GM18502 (cell line): ENCODE measurements around the gene PDGFA.

Source experiments
- ATAC-seq: cut with Tn5 transposase; IDR thresholded peaks from one replicate; pipeline ENCODE4 v1.9.1; 2021; ENCODE audit warnings: mild to moderate bottlenecking; ENCODE audit not compliant: unreplicated experiment, poor library complexity

Gene PDGFA

DNA sequence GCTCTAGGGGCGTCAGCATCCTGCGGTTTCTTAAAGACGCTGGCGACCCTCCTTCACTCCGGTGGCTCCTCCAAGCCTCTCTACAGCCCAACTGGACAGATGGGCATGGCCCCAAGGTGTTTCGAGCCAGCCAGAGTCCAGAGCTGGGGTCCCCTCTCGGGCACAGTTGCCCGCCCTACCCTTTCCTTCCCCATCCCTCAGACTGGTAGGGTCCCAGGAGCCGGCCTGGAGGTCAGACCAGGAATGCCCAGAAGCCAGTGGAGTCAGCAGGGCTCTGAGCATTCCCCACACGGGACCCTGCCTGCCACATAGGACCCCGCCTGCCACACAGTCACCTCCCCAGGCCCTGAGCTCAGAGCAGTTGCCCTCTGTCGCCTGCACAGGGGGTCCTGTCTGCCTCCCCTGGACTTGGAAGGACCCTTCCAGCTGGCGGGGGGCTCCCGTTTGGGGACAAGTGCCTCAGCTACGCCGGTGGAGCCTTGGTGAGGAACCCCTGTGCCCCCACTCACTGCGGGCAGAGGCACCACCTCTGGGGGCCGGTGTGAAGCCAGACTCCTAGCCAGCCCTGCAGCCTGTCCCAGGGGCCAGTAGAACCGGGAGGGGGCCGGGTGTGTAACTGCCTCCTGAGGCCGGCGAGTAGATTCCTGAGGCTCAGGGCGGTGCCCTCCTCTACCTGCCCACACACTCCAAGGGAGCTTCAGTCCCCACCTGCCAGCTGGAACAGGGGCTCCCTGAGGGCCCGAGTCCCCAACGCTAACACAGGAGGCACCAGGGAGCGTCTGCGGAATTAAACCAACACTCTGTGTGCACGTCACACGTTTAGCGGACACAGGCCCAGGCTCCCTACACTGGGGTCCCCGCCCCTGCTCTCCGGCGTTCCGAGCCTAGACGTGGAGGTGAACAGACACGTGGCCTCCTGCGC, 19.4 kb upstream of the PDGFA start:
- ATAC-seq, result no peak

GRCh38 chr7:537911-538634, 18.4 kb upstream of the PDGFA start:
- no peak for ATAC-seq

DNA sequence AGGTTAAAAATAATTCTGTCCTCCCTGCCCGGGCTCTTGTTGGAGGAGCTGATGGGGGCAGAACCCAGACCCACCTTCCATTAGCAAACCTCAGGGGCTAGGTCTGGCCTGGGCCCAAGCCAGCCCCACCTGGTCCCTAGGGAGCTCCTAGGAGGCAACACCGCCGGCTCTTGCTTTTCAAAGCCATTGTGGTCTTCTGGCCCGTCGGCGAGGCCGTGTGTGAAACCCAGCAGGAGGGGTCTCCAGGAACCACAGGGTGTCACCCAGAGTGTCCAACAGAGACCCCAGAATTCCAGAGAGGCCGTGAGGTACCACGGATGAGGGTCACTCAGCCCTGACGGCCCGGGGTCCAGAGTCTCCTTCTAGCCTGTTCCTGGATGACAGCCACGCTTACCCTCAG, 16.6 kb upstream of the PDGFA start:
- ATAC-seq, result no peak

DNA sequence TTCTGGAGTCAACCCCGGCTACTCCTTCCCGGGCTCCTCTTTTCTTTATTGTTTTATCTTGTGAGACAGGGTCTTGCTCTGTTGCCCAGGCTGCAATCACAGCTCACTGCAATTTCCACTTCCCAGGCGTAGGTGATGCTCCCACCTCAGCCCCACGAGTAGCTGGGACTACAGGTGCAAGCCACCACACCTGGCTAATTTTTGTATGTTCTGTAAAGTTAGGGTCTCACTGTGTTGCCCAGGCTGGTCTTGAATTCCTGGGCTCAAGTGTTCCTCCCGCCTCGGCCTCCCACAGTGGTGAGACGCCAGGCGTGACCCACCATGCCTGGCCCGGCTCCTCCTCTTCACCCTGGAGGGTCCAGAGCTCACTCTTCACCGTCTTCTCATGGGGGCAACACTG, 15.3 kb upstream of the PDGFA start:
- no peak for ATAC-seq

GRCh38 chr7:534075-534474, 14.4 kb upstream of the PDGFA start:
- ATAC-seq, result no peak

DNA sequence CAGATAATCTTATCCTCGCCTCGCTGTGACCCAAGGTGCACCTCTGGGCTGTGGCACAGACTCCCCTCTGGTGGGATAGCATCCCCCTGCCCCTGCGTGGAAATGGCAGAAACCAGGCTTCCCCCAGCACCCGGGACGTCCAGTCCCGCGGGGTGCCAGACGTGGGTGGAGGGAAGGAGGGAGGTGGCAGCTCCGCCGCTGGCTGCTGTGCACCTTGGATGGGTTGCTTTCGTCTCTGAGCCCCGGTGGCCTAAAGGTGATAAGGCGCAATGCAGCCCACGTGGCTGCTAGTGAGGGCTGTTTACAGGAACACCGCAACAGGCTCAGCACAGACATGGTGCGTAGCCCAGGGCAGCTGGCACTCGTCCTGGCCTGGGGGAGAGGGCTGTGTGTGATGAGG, 13.6 kb upstream of the PDGFA start:
- no peak for ATAC-seq

DNA sequence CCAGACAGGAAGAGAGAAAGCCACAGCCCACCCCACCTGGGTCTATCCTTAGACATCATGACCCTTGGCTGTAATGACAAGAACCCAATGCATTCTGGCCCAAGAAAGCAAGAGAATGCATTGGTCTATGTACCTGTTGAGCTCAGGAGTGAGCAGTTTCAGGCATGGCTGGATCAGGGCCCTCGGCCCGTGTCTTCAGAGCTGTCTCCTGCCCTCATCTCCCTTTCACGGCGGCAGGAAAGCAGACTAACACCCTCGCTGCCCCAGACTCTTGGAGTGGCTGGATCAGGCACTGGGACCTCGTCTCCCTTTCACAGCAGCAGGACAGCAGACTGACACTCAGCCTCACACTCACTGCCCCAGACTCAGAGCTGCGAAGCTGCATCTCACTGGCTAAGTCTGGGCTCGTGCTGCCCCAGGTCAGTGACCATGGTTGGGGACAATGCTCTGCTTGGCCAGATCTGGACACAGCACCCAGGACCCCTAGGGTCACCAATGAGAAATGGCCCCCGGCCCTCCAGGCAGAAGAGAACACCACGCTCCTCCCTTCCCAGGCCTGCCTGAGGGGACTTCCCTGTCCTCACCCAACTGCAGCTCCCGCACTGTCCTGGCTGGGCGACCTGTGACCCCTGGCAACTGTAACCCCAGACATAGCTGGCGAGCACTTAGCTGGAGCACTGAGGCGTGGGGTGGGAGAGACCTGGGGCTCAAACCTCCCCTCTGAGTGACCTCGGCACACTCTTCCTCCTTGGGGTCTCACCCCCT, 12.9 kb upstream of the PDGFA start:
- ATAC-seq, result no peak

GRCh38 chr7:531777-532176, 12.1 kb upstream of the PDGFA start:
- no peak for ATAC-seq

GRCh38 chr7:528451-528850, 8.8 kb upstream of the PDGFA start:
- ATAC-seq, result no peak

DNA sequence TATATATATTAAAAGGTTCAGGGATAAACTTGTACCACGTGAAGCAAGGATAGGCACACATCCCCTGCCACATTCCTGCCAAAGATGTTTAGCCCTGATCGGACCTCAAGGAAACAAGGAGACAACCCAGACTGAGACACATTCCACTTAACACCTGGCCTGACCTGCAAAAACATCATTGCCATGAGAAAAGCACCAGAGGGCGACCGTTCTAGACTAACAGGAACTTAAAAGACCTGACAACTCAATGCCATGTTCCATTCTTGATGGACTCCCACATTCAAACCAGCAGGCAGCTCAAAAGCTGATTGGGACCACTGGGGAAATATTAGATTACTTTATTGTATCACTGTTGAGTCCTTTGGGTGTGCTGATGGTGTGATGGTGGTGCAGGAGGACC, 8.1 kb upstream of the PDGFA start:
- ATAC-seq, result no peak

DNA sequence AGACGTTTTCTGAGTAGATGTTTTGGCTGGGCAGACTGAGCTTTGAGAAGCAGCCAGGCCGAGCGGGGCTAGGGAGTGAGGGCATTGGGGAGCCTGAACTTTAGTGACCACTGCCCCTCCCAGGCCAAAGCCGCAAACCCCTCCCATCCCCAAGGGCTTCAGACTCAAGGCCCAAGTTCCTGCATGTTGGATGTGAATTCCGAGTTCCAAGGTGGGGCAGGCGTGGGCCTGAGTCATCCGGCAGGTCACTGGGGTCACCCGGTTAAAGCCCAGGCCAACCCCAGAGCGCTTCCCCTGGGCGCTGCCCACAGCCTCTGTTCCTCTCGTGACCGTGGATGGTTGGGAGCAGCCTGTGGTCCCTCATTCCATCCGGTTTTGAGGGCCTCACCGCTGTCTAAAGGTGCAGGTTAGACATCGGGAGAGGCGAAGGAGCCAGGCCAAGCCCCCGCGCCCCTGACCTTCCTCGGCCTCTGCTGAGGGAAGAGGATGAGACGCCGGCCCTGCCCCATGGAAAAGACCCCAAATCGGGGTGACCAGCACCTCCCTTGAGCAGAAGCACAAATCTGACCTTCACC, 6.9 kb upstream of the PDGFA start:
- no peak for ATAC-seq

DNA sequence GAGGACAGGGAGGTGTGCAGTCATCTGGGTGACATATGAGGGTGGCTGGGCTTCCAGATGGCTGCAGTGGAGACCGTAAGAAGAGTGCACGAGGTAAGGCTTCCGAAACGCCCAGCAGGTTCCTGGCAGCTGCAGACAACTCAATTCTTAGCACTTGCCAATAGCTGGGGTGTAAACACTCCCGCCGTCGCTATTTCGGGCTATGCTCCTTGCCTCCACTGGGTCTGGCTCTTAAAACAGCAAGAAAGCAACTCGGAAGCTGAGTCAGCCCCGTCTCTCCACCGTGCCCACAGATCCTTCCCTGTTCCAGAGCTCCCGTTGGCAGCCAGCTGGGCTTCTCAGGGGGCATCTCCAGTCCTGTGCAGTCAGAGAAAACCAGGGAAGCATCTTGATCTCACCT, 6.1 kb upstream of the PDGFA start:
- ATAC-seq, result no peak

DNA sequence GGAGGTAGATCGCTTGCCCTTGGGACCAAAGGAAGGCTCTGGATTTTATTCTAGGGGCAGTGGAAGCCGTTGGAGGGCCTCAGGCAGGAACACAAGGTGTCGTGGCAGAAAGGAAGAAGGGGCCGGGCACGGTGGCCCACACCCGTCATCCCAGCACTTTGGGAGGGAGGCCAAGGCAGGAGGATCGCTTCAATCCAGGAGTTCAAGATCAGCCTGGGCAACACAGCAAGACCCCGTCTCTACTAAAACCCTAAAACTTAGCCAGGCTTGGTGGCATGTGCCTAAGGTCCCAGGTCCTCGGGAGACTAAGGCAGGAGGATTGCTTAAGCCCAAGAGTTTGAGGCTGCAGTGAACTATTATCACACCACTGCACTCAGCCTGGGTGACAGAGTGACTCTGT, 5.2 kb upstream of the PDGFA start:
- ATAC-seq, result no peak

GRCh38 chr7:523347-524336, 4.0 kb upstream of the PDGFA start:
- ATAC-seq, result no peak

DNA sequence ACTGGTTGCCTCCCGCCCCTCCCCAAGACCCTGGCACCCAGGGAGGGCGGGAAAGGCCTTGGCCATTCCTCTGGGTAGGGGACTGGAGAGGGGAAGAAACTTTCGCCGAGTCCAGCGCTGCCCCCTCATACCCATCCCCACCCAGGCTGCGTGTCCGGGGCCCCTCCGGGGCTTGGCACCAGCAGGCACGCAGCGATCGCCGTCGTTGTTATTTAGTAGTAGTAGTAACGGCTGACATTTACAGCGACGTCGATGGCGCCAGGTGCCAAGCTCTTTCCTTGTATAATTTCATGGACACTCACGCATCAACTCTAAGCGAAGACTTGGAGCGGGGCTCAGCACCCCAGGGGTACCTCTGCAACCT, 3.3 kb upstream of the PDGFA start:
- ATAC-seq, result no peak

DNA sequence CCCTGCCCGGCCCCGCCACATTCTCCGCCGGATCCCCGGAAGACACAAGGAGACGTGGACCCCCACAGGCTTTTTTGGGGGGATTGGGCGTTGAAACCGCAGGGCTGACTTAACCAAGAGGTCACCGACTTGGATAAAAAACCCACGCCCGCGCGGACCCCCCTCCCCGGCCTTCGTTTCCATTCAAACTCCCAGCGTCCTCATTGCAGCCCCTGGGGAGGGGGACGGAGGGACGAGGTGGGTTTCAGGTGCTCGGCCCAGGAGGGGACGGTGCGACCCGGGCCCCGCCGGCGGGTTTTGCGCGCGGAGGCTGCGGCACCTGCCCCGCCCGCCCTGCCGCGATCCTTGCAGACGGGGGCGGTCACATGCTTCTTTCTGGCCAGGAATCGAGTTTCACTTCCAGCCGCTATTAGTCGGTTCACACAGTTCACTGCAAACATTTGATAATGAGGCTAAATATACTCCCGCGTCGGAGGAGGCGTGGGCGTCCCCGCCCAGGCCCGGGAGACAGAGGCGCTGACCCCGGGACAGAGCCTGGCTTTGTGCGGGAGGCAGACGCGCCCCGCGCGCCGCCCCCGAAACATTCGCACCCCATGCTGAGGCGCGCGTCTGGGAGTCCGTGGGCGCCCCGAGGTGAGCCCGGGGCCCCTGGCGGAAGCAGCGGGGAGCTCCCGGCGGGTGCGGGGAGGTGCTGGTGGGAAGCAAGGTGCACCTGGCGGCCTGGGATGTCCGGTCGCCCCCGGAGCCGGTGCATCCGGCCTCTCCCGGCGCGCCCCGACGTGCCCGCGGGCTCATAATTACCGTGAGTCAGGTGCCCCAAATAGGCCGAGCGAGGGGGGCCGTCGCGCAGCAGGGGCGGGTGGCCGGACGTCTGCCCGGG, 2.7 kb upstream of the PDGFA start:
- peak; percentile 37 for ATAC-seq

DNA sequence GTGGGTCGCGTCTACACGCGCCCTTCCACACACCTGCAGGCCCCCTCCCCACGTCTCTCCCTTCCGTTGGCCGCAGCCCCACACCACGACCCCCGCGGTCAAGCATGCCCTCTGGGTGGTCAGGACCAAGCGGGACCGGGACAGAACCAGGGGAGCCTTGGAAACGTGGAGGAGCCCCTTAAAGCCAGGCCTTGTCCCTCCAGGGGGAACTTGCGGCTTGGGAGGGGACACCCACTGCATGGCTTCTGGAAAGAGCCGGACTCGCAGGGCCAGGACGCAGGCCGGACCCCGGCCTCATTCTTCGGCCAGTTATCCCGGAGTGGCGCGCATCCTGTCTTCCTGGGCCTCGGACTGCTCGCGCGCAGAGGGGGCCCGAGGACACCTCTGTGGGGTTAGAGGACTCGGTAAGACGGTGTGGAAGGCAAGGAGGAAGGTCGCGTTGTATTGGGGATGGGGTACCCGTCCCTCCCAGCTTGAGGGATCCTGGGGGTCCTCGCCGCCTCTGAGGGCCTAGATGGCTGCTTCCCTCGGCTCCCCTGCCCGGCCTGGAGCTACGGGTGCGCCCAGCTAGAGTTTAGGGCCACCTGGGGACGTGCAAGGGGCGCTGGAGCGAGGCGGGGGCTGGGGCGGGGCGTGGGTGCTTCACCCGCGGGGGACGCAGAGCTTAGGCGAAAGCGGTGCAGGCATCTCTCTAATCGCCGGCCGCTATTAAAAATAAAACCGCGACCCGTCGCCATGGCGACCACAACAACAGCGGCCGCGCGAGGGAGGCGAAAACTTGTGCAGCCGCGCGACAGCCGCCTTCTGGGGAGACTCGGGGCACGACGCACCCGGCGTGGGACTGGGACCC, 1.8 kb upstream of the PDGFA start:
- ATAC-seq, result no peak
